ENCODE measurements around the gene BCL11A. TPM values are rescaled to one million over a fixed set of nuclear protein-coding genes. Genes with fewer than 3 reads are reported as not detected.

Gene BCL11A
- total RNA-seq, 1 experiment from 2014 or later: 91.4 TPM

- no peak for DNase-seq
- no peaks in the 10 kb centered on the region; the same call in 1 of the 2 replicates for H3K79me2 ChIP-seq (ENCODE audit: insufficient read depth, low read length)
- H2BK15ac ChIP-seq (ENCODE audit: low read depth, low read length): no peak overlapping the region
- H2BK12ac ChIP-seq (ENCODE audit: insufficient read length, low read depth, low read length): no peak overlapping the region
- no peak overlapping the region for H3K4me3 Mint-ChIP-seq
- H3K23ac ChIP-seq (ENCODE audit: insufficient read length, low read depth, low read length): no peak overlapping the region
- H2BK5ac ChIP-seq (ENCODE audit: insufficient read length, low read length): no peak overlapping the region
- H3K27me3 ChIP-seq (ENCODE audit: insufficient read depth, low read length): no peaks in the 10 kb centered on the region
- peaks cover 53 to 63% of the 10 kb centered on the region in 2 experiments for H3K4me1 Mint-ChIP-seq
- no peak overlapping the region for H3K56ac ChIP-seq (ENCODE audit: insufficient read length, low read depth, low read length)
- H4K20me1 ChIP-seq (ENCODE audit: control insufficient read depth, insufficient read depth, insufficient read length): peaks cover 2% of the 10 kb centered on the region
- H2BK120ac ChIP-seq (ENCODE audit: low read depth, low read length, poor library complexity, severe bottlenecking): no peak overlapping the region
- no peak overlapping the region for H3T11ph ChIP-seq (ENCODE audit: low read length)
- peaks cover 5% of the 10 kb centered on the region for H3K79me1 ChIP-seq (ENCODE audit: insufficient read depth, low read depth, low read length, poor library complexity, severe bottlenecking)
- no peaks in the 10 kb centered on the region for H3K9me3 Mint-ChIP-seq
- no peak overlapping the region for H2AK5ac ChIP-seq (ENCODE audit: insufficient read length, low read length)
- no peak overlapping the region for H4K5ac ChIP-seq (ENCODE audit: insufficient read length, low read depth, low read length)
- H3K14ac ChIP-seq (ENCODE audit: insufficient read depth, low read length): no peak overlapping the region
- H3K36me3 Mint-ChIP-seq (ENCODE audit: insufficient read depth in 1 of 3, low read depth in 3 of 3): peaks cover 4 to 33% (median 23%) of the 10 kb centered on the region in 3 experiments; a peak in 6 of 7 replicates
- no peak overlapping the region for H3K4ac ChIP-seq (ENCODE audit: low read depth, low read length)
- H3K27ac ChIP-seq (ENCODE audit: insufficient read length, low read depth, low read length): no peak overlapping the region
- no peak overlapping the region for H4K91ac ChIP-seq (ENCODE audit: insufficient read length, low read depth, low read length)
- no peak overlapping the region for H3K18ac ChIP-seq (ENCODE audit: insufficient read length, low read depth, low read length)
- no peaks in the 10 kb centered on the region for H3K27me3 Mint-ChIP-seq (ENCODE audit: low read depth)
- no peaks in the 10 kb centered on the region for H3K23me2 ChIP-seq (ENCODE audit: insufficient read length, low read depth, low read length, poor library complexity, severe bottlenecking)
- WGBS (ENCODE audit: extremely low coverage, insufficient read length, low lambda C conversion rate): no CpG with 5 or more reads among the region's 1 CpG
- no peak overlapping the region for H3K4me2 ChIP-seq (ENCODE audit: insufficient read depth, insufficient read length, low read length)
- H2BK20ac ChIP-seq (ENCODE audit: low read depth, low read length, poor library complexity, severe bottlenecking): no peak overlapping the region
- H3K27ac Mint-ChIP-seq: peak overlapping the region in 1 of 3 experiments; percentile 42; a peak in 2 of 7 replicates
- no peak overlapping the region for H2AFZ ChIP-seq (ENCODE audit: low read length)
- H4K8ac ChIP-seq (replicated peaks; ENCODE audit: insufficient read length, low read depth, low read length): no peak overlapping the region
- no peak overlapping the region for H3K9ac ChIP-seq (ENCODE audit: extremely low read depth, insufficient read length, low read length)
- no peaks in the 10 kb centered on the region; the same call in 1 of the 2 replicates for H3K4me1 ChIP-seq (ENCODE audit: insufficient read depth, low read length)
- no peak for TF ChIP-seq CTCF (conservative IDR thresholded peaks at IDR 0.05)
- H3K9me3 ChIP-seq (ENCODE audit: control insufficient read depth, low read depth, low read length): no peaks in the 10 kb centered on the region
Measured at GRCh38 chr2:60496475-60496874, 57.0 kb downstream of the BCL11A start.
